Measurements from ENCODE around the gene IL1RAP. TPM values are rescaled to one million over a fixed set of nuclear protein-coding genes. Genes with fewer than 3 reads are reported as not detected.
"Not testable (repeated sequence)": the region's sequence is repeated elsewhere in the genome, so short reads cannot be mapped to it uniquely, and the experiment has no call there.

The IL1RAP gene
- polyA plus RNA-seq, 3 donors = 1.5 to 7.9 (median 3.0) TPM

GRCh38 chr3:190504354-190505125, 9.3 kb upstream of the IL1RAP start:
- WGBS, 3 donors = 48 to 76% (median 50%) methylated on average over 4 of the region's 4 CpGs
- no peak overlapping the region for H3K27ac ChIP-seq (ENCODE audit: low read depth, low read length)

- 69 to 89% (median 76%) methylated on average over 3 of the region's 3 CpGs for WGBS, 3 donors
- no peak overlapping the region for H3K27ac ChIP-seq (ENCODE audit: low read depth, low read length)
Observed at GRCh38 chr3:190505381-190506003, 8.4 kb upstream of the IL1RAP start.

DNA sequence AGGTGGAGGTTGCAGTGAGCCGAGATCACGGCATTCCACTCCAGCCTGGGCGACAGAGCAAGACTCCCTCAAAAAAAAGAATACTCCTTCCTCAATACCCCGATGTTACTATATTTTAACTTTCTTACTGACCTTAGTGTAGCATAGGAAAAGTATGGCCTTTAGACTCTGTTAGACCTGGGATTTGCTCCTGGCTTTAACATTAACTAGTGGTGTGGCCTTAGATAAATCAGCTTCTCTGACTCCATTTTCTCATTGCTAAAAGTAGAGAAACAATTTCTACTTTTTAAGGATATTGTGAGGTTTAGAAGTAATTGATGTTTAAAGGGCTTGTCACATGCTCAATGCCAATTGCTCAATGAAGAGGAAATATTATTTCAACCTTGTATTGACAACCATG, 7.6 kb upstream of the IL1RAP start:
- 93 to 98% (median 95%) methylated on average over 4 of the region's 4 CpGs for WGBS, 3 donors
- H3K27ac ChIP-seq (ENCODE audit: low read depth, low read length) = no peak overlapping the region

GRCh38 chr3:190512666-190513065, 1.2 kb upstream of the IL1RAP start:
- 86 to 98% (median 93%) methylated on average over 3 of the region's 3 CpGs for WGBS, 3 donors
- no peak overlapping the region for H3K27ac ChIP-seq (ENCODE audit: low read depth, low read length)

- 1% methylated on average over 29 of the region's 29 CpGs for WGBS, 3 donors
- no peak overlapping the region for H3K27ac ChIP-seq (ENCODE audit: low read depth, low read length)
Observed at GRCh38 chr3:190514413-190515153, 698 bp downstream of the IL1RAP start.

DNA sequence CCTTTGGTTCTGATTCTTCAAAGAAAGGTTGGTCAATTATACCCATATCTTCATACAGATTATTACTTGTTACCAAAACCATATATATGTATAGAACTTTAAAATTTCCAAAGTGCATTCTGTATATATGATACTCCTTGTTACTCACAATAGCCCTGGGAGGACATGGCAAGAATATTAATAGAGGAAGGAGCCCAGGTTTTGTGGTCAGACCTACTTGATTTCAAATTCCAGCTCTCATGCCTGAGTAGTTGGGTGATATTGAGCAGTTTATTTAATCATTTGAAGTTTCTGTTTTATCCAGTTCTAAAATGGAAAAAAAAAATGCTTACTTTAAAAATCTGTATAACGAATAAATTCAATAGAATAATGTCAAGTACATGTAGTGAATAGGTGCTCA, 2.5 kb downstream of the IL1RAP start:
- 90 to 100% (median 94%) methylated on average over 1 of the region's 1 CpG for WGBS, 3 donors
- H3K27ac ChIP-seq (ENCODE audit: low read depth, low read length) = no peak overlapping the region

DNA sequence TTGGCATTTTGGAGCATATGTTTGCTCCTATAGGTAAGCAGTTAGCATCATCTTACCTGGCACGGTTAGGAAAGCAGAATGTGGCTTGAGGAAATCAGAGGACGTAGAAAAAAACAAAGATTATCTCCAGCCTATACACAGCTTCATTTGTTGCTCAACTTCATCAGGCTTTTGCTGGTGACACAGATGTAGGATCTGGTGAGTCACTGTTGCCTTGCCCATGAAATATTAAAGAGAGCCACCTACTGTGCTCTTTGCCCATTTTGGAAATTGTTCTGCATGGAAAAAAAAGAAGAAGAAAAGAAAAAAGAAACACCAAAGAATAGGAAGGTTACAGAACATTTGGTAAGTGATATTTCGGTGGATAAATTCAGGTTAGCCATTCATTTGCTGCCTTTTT, 3.8 kb downstream of the IL1RAP start:
- no peak overlapping the region for H3K27ac ChIP-seq (ENCODE audit: low read depth, low read length)
- 75 to 90% (median 79%) methylated on average over 3 of the region's 3 CpGs for WGBS, 3 donors

DNA sequence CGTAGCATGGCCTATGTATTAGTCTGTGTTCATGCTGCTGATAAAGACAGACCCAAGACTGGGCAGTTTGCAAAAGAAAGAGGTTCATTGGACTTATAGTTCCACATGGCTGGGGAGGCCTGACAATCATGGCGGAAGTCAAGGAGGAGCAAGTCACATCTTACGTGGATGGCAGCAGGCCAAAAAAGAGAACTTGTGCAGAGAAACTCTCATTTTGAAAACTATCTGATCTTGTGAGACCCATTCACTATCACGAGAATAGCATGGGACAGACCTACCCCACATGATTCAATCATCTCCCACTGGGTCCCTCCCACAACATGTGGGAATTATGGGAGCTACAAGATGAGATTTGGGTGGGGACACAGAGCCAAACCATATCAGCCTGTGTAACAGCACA, 4.6 kb downstream of the IL1RAP start:
- WGBS, 3 donors = 93 to 95% (median 94%) methylated on average over 4 of the region's 4 CpGs

GRCh38 chr3:190519886-190520285, 6.0 kb downstream of the IL1RAP start:
- WGBS, 3 donors = 39 to 94% (median 57%) methylated on average over 1 of the region's 1 CpG
- H3K27ac ChIP-seq (ENCODE audit: low read depth, low read length) = no peak overlapping the region

More for the DNA sequence above, 4.6 kb downstream of the IL1RAP start:
- not testable (repeated sequence) for H3K27ac ChIP-seq (ENCODE audit: low read depth, low read length)

GRCh38 chr3:190521998-190522397, 8.1 kb downstream of the IL1RAP start:
- 81 to 89% (median 83%) methylated on average over 3 of the region's 3 CpGs for WGBS, 3 donors
- H3K27ac ChIP-seq (ENCODE audit: low read depth, low read length) = no peak overlapping the region

DNA sequence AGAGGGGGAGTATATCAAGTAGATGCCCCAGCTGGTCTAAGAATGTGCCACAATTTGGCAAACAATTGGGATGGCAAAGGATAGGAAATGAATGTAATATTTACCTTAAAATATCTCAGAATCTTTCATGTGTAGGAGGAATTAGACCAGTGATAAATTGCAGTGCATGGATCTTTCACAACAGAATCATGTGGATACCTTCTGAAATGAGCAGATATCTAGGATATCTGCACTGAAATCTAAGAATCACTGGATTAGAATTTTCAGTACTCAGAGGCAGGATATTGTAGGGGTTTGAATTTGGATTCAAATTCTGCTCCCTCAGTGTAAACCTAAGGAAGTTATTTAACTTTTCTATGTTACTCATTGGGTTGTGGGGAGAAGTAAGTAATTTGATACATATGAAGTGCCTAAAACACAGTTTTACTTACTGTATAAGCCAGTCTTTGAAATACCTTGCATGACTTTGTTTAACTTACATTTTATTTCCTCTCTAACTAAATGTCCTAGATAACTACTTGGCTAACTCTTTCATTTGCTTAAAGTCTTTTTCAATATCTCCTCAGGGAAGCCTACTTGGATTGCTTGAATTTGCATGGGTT, 8.8 kb downstream of the IL1RAP start:
- H3K27ac ChIP-seq (ENCODE audit: low read depth, low read length) = no peak overlapping the region

GRCh38 chr3:190524942-190525341, 11.1 kb downstream of the IL1RAP start:
- 98 to 100% (median 100%) methylated on average over 1 of the region's 1 CpG for WGBS, 3 donors
- H3K27ac ChIP-seq (ENCODE audit: low read depth, low read length) = no peak overlapping the region

DNA sequence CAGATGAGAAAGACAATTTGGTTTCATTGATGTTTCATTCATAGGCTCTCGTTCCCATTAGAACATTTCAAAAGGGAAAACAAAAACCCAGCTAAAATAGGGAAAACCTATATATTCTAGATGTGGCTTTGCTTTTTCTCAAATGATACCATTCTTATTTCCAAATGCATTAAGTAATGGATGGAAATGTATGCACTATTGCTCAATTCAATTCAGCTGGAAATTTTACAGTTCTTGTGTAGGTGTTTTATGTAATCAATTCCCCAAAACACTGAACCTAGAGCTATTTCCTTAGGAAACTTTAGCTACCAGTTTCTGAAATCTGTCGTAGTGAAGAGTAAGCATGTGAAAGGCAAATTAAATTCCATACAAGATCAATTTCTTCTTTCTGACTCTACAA, 11.7 kb downstream of the IL1RAP start:
- no peak overlapping the region for H3K27ac ChIP-seq (ENCODE audit: low read depth, low read length)
- 85 to 91% (median 87%) methylated on average over 2 of the region's 2 CpGs for WGBS, 3 donors

GRCh38 chr3:190526787-190527762, 13.2 kb downstream of the IL1RAP start:
- 64 to 82% (median 67%) methylated on average over 5 of the region's 5 CpGs for WGBS, 3 donors
- H3K27ac ChIP-seq (ENCODE audit: low read depth, low read length) = no peak overlapping the region

DNA sequence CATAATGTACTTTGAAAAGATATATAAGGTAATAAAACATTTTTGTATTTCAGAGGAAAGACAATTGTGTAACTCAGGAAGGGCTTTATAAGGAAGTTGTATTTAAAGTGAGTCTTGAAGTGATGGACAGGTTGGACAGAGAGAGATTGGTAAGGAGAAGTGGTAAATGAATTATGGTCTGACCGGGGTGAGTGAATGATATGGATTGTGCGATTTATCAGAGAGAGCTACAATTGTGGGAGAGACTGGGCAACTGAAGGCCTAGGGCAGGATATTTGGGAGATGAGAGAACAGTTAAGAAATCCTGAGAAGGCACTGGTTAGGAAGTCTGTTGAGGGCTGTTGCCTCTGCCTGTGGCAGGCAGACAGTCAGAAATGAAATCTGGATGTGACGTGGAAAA, 14.8 kb downstream of the IL1RAP start:
- no peak overlapping the region for H3K27ac ChIP-seq (ENCODE audit: low read depth, low read length)
- 56 to 94% (median 67%) methylated on average over 3 of the region's 3 CpGs for WGBS, 3 donors

GRCh38 chr3:190531406-190531805, 17.5 kb downstream of the IL1RAP start:
- H3K27ac ChIP-seq (ENCODE audit: low read depth, low read length) = no peak overlapping the region

GRCh38 chr3:190532731-190533203, 18.9 kb downstream of the IL1RAP start:
- no peak overlapping the region for H3K27ac ChIP-seq (ENCODE audit: low read depth, low read length)
- WGBS, 3 donors = 61 to 85% (median 73%) methylated on average over 7 of the region's 7 CpGs

More at GRCh38 chr3:190531406-190531805, 17.5 kb downstream of the IL1RAP start:
- 86 to 93% (median 88%) methylated on average over 3 of the region's 3 CpGs for WGBS, 3 donors

Measured in adipose tissue (tissue), 3 donors.